ENCODE measurements around the gene TRABD2A. TPM values are rescaled to one million over a fixed set of nuclear protein-coding genes. Genes with fewer than 3 reads are reported as not detected.

Gene TRABD2A
- total RNA-seq, 1 donor from 2014 or later = 1.0 TPM

- no peaks in the 10 kb centered on the region for H3K4me1 ChIP-seq (ENCODE audit: control insufficient read depth in 3 of 3, insufficient read depth in 3 of 3, low read length in 3 of 3)
- H3K9ac ChIP-seq (ENCODE audit: low read depth in 1 of 3, low read length in 3 of 3) = no peak overlapping the region
- no peaks in the 10 kb centered on the region for H3K36me3 ChIP-seq (ENCODE audit: control insufficient read depth in 3 of 3, insufficient read depth in 3 of 3, low read length in 3 of 3)
- peaks cover 0 to 3% (median 2%) of the 10 kb centered on the region in 3 donors for H3K27me3 ChIP-seq (ENCODE audit: control insufficient read depth in 3 of 3, insufficient read depth in 3 of 3, low read length in 3 of 3)
- no peaks in the 10 kb centered on the region for H3K9me3 ChIP-seq (ENCODE audit: control insufficient read depth in 3 of 3, low read length in 3 of 3)
- no peak overlapping the region for H3K4me3 ChIP-seq (ENCODE audit: low read length in 3 of 3)
- H3K27ac ChIP-seq (ENCODE audit: low read depth, low read length) = no peak overlapping the region
Observed at GRCh38 chr2:84808279-84808678, 72.6 kb downstream of the TRABD2A start.

- no peaks in the 10 kb centered on the region for H3K36me3 ChIP-seq (ENCODE audit: control insufficient read depth in 3 of 3, insufficient read depth in 3 of 3, low read length in 3 of 3)
- H3K27ac ChIP-seq (ENCODE audit: low read depth, low read length) = no peak overlapping the region
- no peak overlapping the region for H3K9ac ChIP-seq (ENCODE audit: low read depth in 1 of 3, low read length in 3 of 3)
Observed at GRCh38 chr2:84807063-84807485, 73.8 kb downstream of the TRABD2A start.

GRCh38 chr2:84805250-84805958 is 75.5 kb downstream of the TRABD2A start:
- Histone ChIP-seq H3K4me1 (ENCODE audit: control insufficient read depth in 3 of 3, insufficient read depth in 3 of 3, low read length in 3 of 3) (no peaks in the 10 kb centered on the region), H3K36me3 (ENCODE audit: control insufficient read depth in 3 of 3, insufficient read depth in 3 of 3, low read length in 3 of 3) (no peaks in the 10 kb centered on the region), H3K27ac (ENCODE audit: low read depth, low read length) (no peak overlapping the region), H3K9ac (ENCODE audit: low read depth in 1 of 3, low read length in 3 of 3) (no peak overlapping the region), H3K27me3 (ENCODE audit: control insufficient read depth in 3 of 3, insufficient read depth in 3 of 3, low read length in 3 of 3) (peaks cover 0 to 2% (median 0%) of the 10 kb centered on the region in 3 donors), H3K9me3 (ENCODE audit: control insufficient read depth in 3 of 3, low read length in 3 of 3) (no peaks in the 10 kb centered on the region), H3K4me3 (ENCODE audit: low read length in 3 of 3) (no peak overlapping the region)

More at GRCh38 chr2:84807063-84807485, 73.8 kb downstream of the TRABD2A start:
- Histone ChIP-seq H3K4me1 (ENCODE audit: control insufficient read depth in 3 of 3, insufficient read depth in 3 of 3, low read length in 3 of 3) (no peaks in the 10 kb centered on the region), H3K27me3 (ENCODE audit: control insufficient read depth in 3 of 3, insufficient read depth in 3 of 3, low read length in 3 of 3) (peaks cover 0 to 2% (median 0%) of the 10 kb centered on the region in 3 donors), H3K9me3 (ENCODE audit: control insufficient read depth in 3 of 3, low read length in 3 of 3) (no peaks in the 10 kb centered on the region), H3K4me3 (ENCODE audit: low read length in 3 of 3) (no peak overlapping the region)

GRCh38 chr2:84801811-84802210 is 79.1 kb downstream of the TRABD2A start:
- no peak overlapping the region for H3K27ac ChIP-seq (ENCODE audit: low read depth, low read length)
- no peaks in the 10 kb centered on the region for H3K4me1 ChIP-seq (ENCODE audit: control insufficient read depth in 3 of 3, insufficient read depth in 3 of 3, low read length in 3 of 3)
- H3K27me3 ChIP-seq (ENCODE audit: control insufficient read depth in 3 of 3, insufficient read depth in 3 of 3, low read length in 3 of 3) = no peaks in the 10 kb centered on the region
- no peak overlapping the region for H3K9ac ChIP-seq (ENCODE audit: low read depth in 1 of 3, low read length in 3 of 3)
- no peak overlapping the region for H3K4me3 ChIP-seq (ENCODE audit: low read length in 3 of 3)
- no peaks in the 10 kb centered on the region for H3K36me3 ChIP-seq (ENCODE audit: control insufficient read depth in 3 of 3, insufficient read depth in 3 of 3, low read length in 3 of 3)
- no peaks in the 10 kb centered on the region for H3K9me3 ChIP-seq (ENCODE audit: control insufficient read depth in 3 of 3, low read length in 3 of 3)

GRCh38 chr2:84800194-84800805 is 80.6 kb downstream of the TRABD2A start:
- Histone ChIP-seq H3K4me1 (ENCODE audit: control insufficient read depth in 3 of 3, insufficient read depth in 3 of 3, low read length in 3 of 3) (no peaks in the 10 kb centered on the region), H3K36me3 (ENCODE audit: control insufficient read depth in 3 of 3, insufficient read depth in 3 of 3, low read length in 3 of 3) (no peaks in the 10 kb centered on the region), H3K9ac (ENCODE audit: low read depth in 1 of 3, low read length in 3 of 3) (no peak overlapping the region)

GRCh38 chr2:84799772-84800171 is 81.1 kb downstream of the TRABD2A start:
- no peak overlapping the region for H3K9ac ChIP-seq (ENCODE audit: low read depth in 1 of 3, low read length in 3 of 3)
- H3K4me3 ChIP-seq (ENCODE audit: low read length in 3 of 3) = no peak overlapping the region
- no peaks in the 10 kb centered on the region for H3K4me1 ChIP-seq (ENCODE audit: control insufficient read depth in 3 of 3, insufficient read depth in 3 of 3, low read length in 3 of 3)
- no peaks in the 10 kb centered on the region for H3K36me3 ChIP-seq (ENCODE audit: control insufficient read depth in 3 of 3, insufficient read depth in 3 of 3, low read length in 3 of 3)
- no peaks in the 10 kb centered on the region for H3K9me3 ChIP-seq (ENCODE audit: control insufficient read depth in 3 of 3, low read length in 3 of 3)
- no peak overlapping the region for H3K27ac ChIP-seq (ENCODE audit: low read depth, low read length)
- H3K27me3 ChIP-seq (ENCODE audit: control insufficient read depth in 3 of 3, insufficient read depth in 3 of 3, low read length in 3 of 3) = no peaks in the 10 kb centered on the region

More at GRCh38 chr2:84800194-84800805, 80.6 kb downstream of the TRABD2A start:
- Histone ChIP-seq H3K27ac (ENCODE audit: low read depth, low read length) (no peak overlapping the region), H3K9me3 (ENCODE audit: control insufficient read depth in 3 of 3, low read length in 3 of 3) (no peaks in the 10 kb centered on the region), H3K27me3 (ENCODE audit: control insufficient read depth in 3 of 3, insufficient read depth in 3 of 3, low read length in 3 of 3) (no peaks in the 10 kb centered on the region), H3K4me3 (ENCODE audit: low read length in 3 of 3) (no peak overlapping the region)

GRCh38 chr2:84797271-84797670 is 83.6 kb downstream of the TRABD2A start:
- Histone ChIP-seq H3K36me3 (ENCODE audit: control insufficient read depth in 3 of 3, insufficient read depth in 3 of 3, low read length in 3 of 3) (no peaks in the 10 kb centered on the region), H3K27ac (ENCODE audit: low read depth, low read length) (no peak overlapping the region), H3K4me1 (ENCODE audit: control insufficient read depth in 3 of 3, insufficient read depth in 3 of 3, low read length in 3 of 3) (no peaks in the 10 kb centered on the region), H3K9me3 (ENCODE audit: control insufficient read depth in 3 of 3, low read length in 3 of 3) (no peaks in the 10 kb centered on the region), H3K4me3 (ENCODE audit: low read length in 3 of 3) (no peak overlapping the region), H3K27me3 (ENCODE audit: control insufficient read depth in 3 of 3, insufficient read depth in 3 of 3, low read length in 3 of 3) (no peaks in the 10 kb centered on the region), H3K9ac (ENCODE audit: low read depth in 1 of 3, low read length in 3 of 3) (no peak overlapping the region)

GRCh38 chr2:84796798-84797197 is 84.1 kb downstream of the TRABD2A start:
- H3K4me3 ChIP-seq (ENCODE audit: low read length in 3 of 3) = no peak overlapping the region
- H3K9me3 ChIP-seq (ENCODE audit: control insufficient read depth in 3 of 3, low read length in 3 of 3) = no peaks in the 10 kb centered on the region
- H3K36me3 ChIP-seq (ENCODE audit: control insufficient read depth in 3 of 3, insufficient read depth in 3 of 3, low read length in 3 of 3) = no peaks in the 10 kb centered on the region
- H3K4me1 ChIP-seq (ENCODE audit: control insufficient read depth in 3 of 3, insufficient read depth in 3 of 3, low read length in 3 of 3) = no peaks in the 10 kb centered on the region
- no peak overlapping the region for H3K9ac ChIP-seq (ENCODE audit: low read depth in 1 of 3, low read length in 3 of 3)
- H3K27ac ChIP-seq (ENCODE audit: low read depth, low read length) = no peak overlapping the region
- no peaks in the 10 kb centered on the region for H3K27me3 ChIP-seq (ENCODE audit: control insufficient read depth in 3 of 3, insufficient read depth in 3 of 3, low read length in 3 of 3)

- Histone ChIP-seq H3K4me1 (ENCODE audit: control insufficient read depth in 3 of 3, insufficient read depth in 3 of 3, low read length in 3 of 3) (no peaks in the 10 kb centered on the region), H3K27me3 (ENCODE audit: control insufficient read depth in 3 of 3, insufficient read depth in 3 of 3, low read length in 3 of 3) (no peaks in the 10 kb centered on the region), H3K36me3 (ENCODE audit: control insufficient read depth in 3 of 3, insufficient read depth in 3 of 3, low read length in 3 of 3) (no peaks in the 10 kb centered on the region), H3K9me3 (ENCODE audit: control insufficient read depth in 3 of 3, low read length in 3 of 3) (no peaks in the 10 kb centered on the region), H3K27ac (ENCODE audit: low read depth, low read length) (no peak overlapping the region), H3K9ac (ENCODE audit: low read depth in 1 of 3, low read length in 3 of 3) (no peak overlapping the region), H3K4me3 (ENCODE audit: low read length in 3 of 3) (no peak overlapping the region)
Observed at GRCh38 chr2:84793641-84794040, 87.2 kb downstream of the TRABD2A start.

GRCh38 chr2:84792856-84793522 is 87.9 kb downstream of the TRABD2A start:
- Histone ChIP-seq H3K9me3 (ENCODE audit: control insufficient read depth in 3 of 3, low read length in 3 of 3) (no peaks in the 10 kb centered on the region), H3K9ac (ENCODE audit: low read depth in 1 of 3, low read length in 3 of 3) (no peak overlapping the region), H3K27ac (ENCODE audit: low read depth, low read length) (no peak overlapping the region), H3K4me1 (ENCODE audit: control insufficient read depth in 3 of 3, insufficient read depth in 3 of 3, low read length in 3 of 3) (no peaks in the 10 kb centered on the region), H3K27me3 (ENCODE audit: control insufficient read depth in 3 of 3, insufficient read depth in 3 of 3, low read length in 3 of 3) (no peaks in the 10 kb centered on the region), H3K36me3 (ENCODE audit: control insufficient read depth in 3 of 3, insufficient read depth in 3 of 3, low read length in 3 of 3) (no peaks in the 10 kb centered on the region), H3K4me3 (ENCODE audit: low read length in 3 of 3) (no peak overlapping the region)

Data from skeletal muscle tissue (tissue), 4 donors.